ENCODE data around the gene LRRC4C.

Gene LRRC4C

DNA sequence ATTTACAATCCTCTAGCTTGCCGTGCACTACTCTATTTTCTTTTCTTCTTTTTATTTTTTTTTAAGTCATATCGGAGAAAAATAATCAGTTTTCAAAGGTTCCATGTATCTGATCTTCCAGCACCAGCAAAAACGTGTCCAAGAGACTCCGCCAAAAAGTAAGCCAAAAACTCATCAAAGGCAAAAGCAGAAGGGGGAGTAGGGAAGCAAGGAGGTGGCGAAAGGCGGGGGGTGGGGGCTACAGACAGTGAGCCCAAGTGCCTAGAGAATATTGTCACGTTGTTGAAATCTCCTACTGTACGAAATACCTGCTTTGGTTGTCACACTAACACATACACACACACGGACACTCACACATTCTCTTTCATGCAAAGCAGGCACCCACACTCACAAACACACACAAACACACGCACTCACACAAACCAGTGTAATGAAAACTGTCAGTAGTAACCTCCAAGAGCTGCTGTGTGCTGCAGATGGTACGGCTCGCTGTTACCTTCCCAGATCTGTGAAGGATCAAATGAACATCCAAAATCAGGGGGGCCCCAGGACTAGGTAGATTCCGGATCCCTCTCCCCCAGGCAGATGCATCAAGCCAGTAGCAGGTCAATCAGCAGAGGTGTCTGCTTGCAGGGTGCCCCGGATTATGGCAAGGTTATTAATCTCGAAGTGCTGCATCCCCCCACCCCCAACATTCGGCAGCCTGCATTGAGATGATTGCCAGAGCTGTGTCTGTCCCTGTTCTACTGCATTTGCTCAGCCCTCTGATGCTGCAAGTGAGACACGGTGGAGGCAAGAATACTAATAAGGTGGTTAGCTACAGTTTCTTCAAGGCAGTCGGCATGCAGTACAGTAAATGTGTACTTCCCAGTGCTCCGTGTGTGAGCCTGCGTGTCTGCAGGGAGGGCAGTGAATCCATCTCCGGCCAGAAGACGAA is at the start of gene LRRC4C:
TSS of gene LRRC4C (minus strand) at position 188 of the 937 bp plus-strand sequence.
- DNase-seq, result no peak

GRCh38 chr11:41508121-41508520 is 48.7 kb upstream of the LRRC4C start:
- no peak for DNase-seq

GRCh38 chr11:41499429-41499828 is 40.0 kb upstream of the LRRC4C start:
- no peak for DNase-seq

DNA sequence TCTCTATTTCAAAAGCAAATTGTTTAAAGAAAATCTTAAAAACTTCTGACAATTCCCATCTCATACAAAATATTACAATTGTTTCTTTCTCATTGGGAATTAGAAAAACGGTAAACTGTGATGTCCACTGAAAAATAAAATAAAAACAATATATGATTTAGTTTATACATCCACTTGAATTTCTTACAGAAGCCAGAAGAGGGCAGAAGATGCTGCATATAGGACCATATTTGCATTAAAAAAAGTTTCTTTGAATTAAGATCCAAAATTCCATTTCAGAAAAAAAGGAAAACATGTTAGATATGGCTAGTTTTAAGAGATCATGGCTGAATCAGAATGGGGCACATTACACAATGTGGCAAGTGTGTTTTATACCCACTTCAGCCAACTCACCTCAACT is 39.3 kb upstream of the LRRC4C start:
- no peak for DNase-seq

DNA sequence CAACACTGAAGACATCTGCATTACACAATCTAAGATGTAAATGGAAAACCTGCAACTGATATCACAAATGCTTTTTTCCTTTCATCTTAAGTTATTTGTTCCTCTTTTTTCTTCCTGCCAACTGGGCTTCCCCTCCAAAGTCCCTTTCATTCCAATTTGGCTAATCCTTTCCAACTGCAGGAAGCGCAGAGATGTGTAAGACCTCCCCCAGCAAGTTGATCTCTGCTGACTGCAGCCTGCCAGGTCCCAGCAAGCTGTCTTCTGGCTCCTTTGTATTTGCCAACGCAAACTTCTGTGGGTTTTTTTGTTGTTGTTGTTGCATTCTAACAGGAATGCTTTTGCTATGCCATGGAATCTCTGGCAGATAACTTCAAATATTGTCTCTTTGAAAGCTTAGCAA is 38.5 kb upstream of the LRRC4C start:
- DNase-seq, result no peak

GRCh38 chr11:41494716-41495115 is 35.3 kb upstream of the LRRC4C start:
- DNase-seq, result no peak

DNA sequence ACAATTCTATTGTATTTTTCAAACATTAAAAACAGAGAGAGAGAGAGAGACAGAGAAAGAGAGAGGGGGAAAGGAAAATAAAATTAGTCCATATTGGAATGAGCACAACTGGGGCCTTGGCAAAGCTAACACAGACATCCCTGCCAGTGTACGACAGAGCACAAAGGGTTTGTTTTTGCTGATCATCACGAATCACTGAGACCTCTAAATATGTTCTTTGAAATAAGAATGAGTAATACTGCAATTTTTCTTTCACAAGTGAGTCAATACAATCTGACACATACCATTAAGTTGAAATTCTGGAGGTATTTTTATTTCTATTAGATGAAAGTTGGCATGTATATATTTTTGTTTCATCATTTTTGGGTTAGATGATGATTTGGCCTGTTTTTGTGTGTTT is 27.0 kb upstream of the LRRC4C start:
- no peak for DNase-seq

DNA sequence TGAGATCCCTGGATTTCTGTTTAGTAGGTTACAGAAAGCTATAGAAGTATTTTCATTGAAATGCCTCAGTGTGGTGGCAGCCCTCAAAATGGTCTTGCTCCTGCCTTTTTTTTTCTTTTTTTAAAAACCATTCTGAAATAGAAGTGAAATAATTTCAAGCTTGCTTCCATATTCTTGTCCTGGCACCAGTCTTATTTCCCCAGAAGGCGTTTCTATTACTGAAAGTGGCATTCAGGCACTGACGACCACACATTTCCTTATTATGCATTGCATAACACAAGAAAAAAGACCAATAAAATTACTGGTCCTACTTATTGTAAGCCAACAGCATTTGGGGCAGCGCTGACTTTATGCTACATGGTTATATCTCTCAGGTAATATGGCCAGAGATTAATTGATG is 24.5 kb upstream of the LRRC4C start:
- no peak for DNase-seq

GRCh38 chr11:41479179-41479578 is 19.7 kb upstream of the LRRC4C start:
- no peak for DNase-seq

GRCh38 chr11:41461057-41461681 is 1.7 kb upstream of the LRRC4C start:
- DNase-seq, result no peak

DNA sequence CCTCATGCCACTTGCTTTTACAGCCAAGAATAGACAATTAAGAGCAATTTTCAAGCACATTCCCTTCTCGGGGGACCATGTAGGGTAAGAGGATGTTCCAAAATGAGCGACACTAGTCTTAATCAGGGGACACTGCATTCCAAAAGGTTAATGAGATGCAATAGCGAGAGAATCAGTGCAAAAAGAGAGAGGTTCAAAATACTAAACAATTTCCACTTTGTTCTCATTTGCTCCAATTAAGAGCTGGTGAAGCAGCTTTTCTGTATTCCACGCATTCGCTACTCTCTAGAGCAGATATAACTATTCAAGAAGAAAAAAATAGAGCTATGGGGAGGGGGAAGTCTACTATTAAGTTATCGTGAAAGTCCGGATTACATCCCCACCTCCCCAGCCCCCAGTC is 811 bp downstream of the LRRC4C start:
- no peak for DNase-seq

- DNase-seq, result no peak
Observed at GRCh38 chr11:41458154-41458553, 1.3 kb downstream of the LRRC4C start.

GRCh38 chr11:41457216-41458014 is 2.0 kb downstream of the LRRC4C start:
- no peak for DNase-seq

GRCh38 chr11:41456269-41456668 is 3.2 kb downstream of the LRRC4C start:
- no peak for DNase-seq

GRCh38 chr11:41451011-41451410 is 8.4 kb downstream of the LRRC4C start:
- DNase-seq, result no peak

DNA sequence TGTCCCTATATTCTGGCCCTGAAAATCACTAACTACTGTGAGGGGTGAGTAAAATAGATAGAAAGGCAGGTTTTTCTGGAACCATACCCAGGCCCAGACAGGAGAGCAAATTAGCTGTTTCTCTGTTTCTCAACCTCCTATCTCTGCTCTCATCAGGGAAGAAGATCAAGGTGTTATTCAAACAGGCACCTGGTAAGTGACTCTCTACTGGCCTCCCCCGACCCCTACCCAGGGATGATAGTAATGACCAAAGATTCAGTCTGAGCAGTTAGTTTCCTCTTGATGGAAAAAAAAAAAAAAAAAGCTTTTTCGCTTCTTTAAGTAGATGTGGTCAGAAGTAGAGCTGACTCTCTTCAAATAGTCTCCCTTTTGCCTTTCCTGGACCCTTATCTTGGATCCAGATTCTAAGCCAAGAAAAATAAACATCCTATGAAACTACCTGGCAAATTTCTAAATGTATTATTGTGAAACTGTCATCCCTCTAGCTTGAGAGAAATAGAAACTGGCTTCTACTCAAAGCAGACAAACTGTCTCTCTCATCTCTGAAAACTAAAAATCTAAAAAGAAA is 9.9 kb downstream of the LRRC4C start:
- no peak for DNase-seq

DNA sequence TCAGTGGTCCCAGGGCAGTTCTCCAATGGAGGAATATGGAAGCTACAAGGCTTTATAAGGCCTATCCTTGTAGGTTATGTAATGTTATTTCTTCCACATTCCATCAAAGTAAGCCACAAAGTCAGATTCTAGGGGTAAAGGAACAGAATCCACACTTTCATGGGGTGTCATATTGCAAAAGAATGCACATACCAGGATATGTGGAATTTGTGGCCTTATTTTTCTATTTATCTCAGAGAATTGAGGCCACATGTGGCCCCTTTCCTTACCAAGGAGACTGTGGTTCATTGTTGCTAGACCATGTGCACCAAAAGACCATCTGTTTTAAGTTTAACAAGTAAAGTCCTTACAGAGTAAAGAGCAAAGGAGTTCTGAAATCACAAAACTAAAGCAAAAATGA is 12.9 kb downstream of the LRRC4C start:
- DNase-seq, result no peak

GRCh38 chr11:41446107-41446506 is 13.3 kb downstream of the LRRC4C start:
- DNase-seq, result no peak

GRCh38 chr11:41437006-41437490 is 22.4 kb downstream of the LRRC4C start:
- DNase-seq, result no peak

- DNase-seq, result no peak
Observed at GRCh38 chr11:41435531-41435930, 23.9 kb downstream of the LRRC4C start.

GRCh38 chr11:41431784-41432183 is 27.7 kb downstream of the LRRC4C start:
- DNase-seq, result no peak

GRCh38 chr11:41419901-41420300 is 39.6 kb downstream of the LRRC4C start:
- DNase-seq, result no peak
